VCaP (cell line): ENCODE data around the gene ADCYAP1R1.

Source experiments
- H3K27ac ChIP-seq: fragments of 450-650 bp; 2 replicates; pipeline ENCODE4 v1.5.1; 2017
- CTCF ChIP-seq: fragments of 450-650 bp; conservative IDR thresholded peaks from 2 replicates; pipeline ENCODE4 v1.5.1; 2017; ENCODE audit warnings: mild to moderate bottlenecking, moderate library complexity

The ADCYAP1R1 gene

GRCh38 chr7:31061185-31061584 is 9.1 kb downstream of the ADCYAP1R1 start:
- TF ChIP-seq CTCF = no peak
- H3K27ac ChIP-seq = no peak overlapping the region

GRCh38 chr7:31062746-31063435 is 10.8 kb downstream of the ADCYAP1R1 start:
- TF ChIP-seq CTCF = no peak
- no peak overlapping the region for H3K27ac ChIP-seq

GRCh38 chr7:31065021-31065593 is 13.0 kb downstream of the ADCYAP1R1 start:
- TF ChIP-seq CTCF = no peak
- H3K27ac ChIP-seq = no peak overlapping the region

- no peak overlapping the region for H3K27ac ChIP-seq
- no peak for TF ChIP-seq CTCF
These were observed 13.7 kb downstream of the ADCYAP1R1 start for GRCh38 chr7:31065840-31066239.

GRCh38 chr7:31066516-31067130 is 14.5 kb downstream of the ADCYAP1R1 start:
- TF ChIP-seq CTCF = no peak
- H3K27ac ChIP-seq = no peak overlapping the region

GRCh38 chr7:31067491-31067890 is 15.4 kb downstream of the ADCYAP1R1 start:
- no peak overlapping the region for H3K27ac ChIP-seq
- TF ChIP-seq CTCF = no peak

- no peak overlapping the region for H3K27ac ChIP-seq
These were observed 16.0 kb downstream of the ADCYAP1R1 start for GRCh38 chr7:31068006-31068675.

More at GRCh38 chr7:31068006-31068675, 16.0 kb downstream of the ADCYAP1R1 start:
- TF ChIP-seq CTCF = no peak
